OCI-LY1 (cell line): ENCODE data around the gene IGFBPL1.
"Not testable (repeated sequence)": the region's sequence is repeated elsewhere in the genome, so short reads cannot be mapped to it uniquely, and the experiment has no call there.

Experiments used
- H2AFZ ChIP-seq: fragments of 200-600 bp; sonication (generic), shearing (Covaris generic); 2 replicates; pipeline ENCODE4 v1.6.0; 2014; ENCODE audit warnings: antibody characterized with exemption, mild to moderate bottlenecking, low read length
- H3F3A ChIP-seq: fragments of 200-600 bp; sonication (generic), shearing (Covaris generic); 2 replicates; pipeline ENCODE4 v1.6.0; 2014; ENCODE audit warnings: mild to moderate bottlenecking, antibody characterized with exemption, low read length, moderate library complexity; ENCODE audit not compliant: insufficient read depth
- H3K27ac ChIP-seq: fragments of 200-600 bp; sonication (generic); 2 replicates; pipeline ENCODE4 v1.5.1; 2014; ENCODE audit warnings: low read length, mixed run types, mild to moderate bottlenecking, low read depth; ENCODE audit not compliant: poor library complexity, severe bottlenecking
- H3K27me3 ChIP-seq: fragments of 200-600 bp; sonication (generic); 2 replicates; pipeline ENCODE4 v1.6.0; 2014; ENCODE audit warnings: antibody characterized with exemption, mild to moderate bottlenecking, low read length, moderate library complexity; ENCODE audit not compliant: insufficient read depth
- H3K36me3 ChIP-seq: fragments of 200-600 bp; sonication (generic); 2 replicates; pipeline ENCODE4 v1.6.1; 2014; ENCODE audit warnings: mild to moderate bottlenecking, antibody characterized with exemption, low read length, moderate library complexity, mixed read lengths; ENCODE audit not compliant: insufficient read depth
- H3K4me1 ChIP-seq: fragments of 200-600 bp; sonication (generic); 2 replicates; pipeline ENCODE4 v1.5.1; 2014; ENCODE audit warnings: mild to moderate bottlenecking, low read length, moderate library complexity; ENCODE audit not compliant: insufficient read depth, severe bottlenecking
- H3K4me2 ChIP-seq: fragments of 200-600 bp; sonication (generic), shearing (Covaris generic); 2 replicates; pipeline ENCODE4 v1.6.1; 2014; ENCODE audit warnings: low read length
- H3K4me3 ChIP-seq: fragments of 200-600 bp; sonication (generic); 2 replicates; pipeline ENCODE4 v1.5.1; 2014; ENCODE audit warnings: low read length, low read depth, mild to moderate bottlenecking, mixed read lengths; ENCODE audit not compliant: poor library complexity, severe bottlenecking
- H3K79me2 ChIP-seq: fragments of 200-600 bp; shearing (Covaris generic); 2 replicates; pipeline ENCODE4 v1.6.1; 2016; ENCODE audit warnings: mixed run types, low read length, mixed read lengths; ENCODE audit not compliant: insufficient read depth
- H3K9ac ChIP-seq: fragments of 200-600 bp; sonication (generic), shearing (Covaris generic); 2 replicates; pipeline ENCODE4 v1.6.1; 2014; ENCODE audit warnings: mild to moderate bottlenecking, low read length, mixed read lengths
- H3K9me2 ChIP-seq: fragments of 200-600 bp; sonication (generic), shearing (Covaris generic); 2 replicates; pipeline ENCODE4 v1.6.1; 2014; ENCODE audit warnings: low read depth, mild to moderate bottlenecking, low read length, mixed read lengths
- H3K9me3 ChIP-seq: fragments of 200-600 bp; shearing (Covaris generic); 2 replicates; pipeline ENCODE4 v1.6.1; 2014; ENCODE audit warnings: low read length, mixed read lengths
- H4K20me1 ChIP-seq: fragments of 200-600 bp; sonication (generic), shearing (Covaris generic); 2 replicates; pipeline ENCODE4 v1.6.0; 2016; ENCODE audit warnings: mild to moderate bottlenecking, low read length; ENCODE audit not compliant: insufficient read depth
- EZH2 ChIP-seq: fragments of 200-600 bp; sonication (generic), shearing (Covaris generic); IDR thresholded peaks from 2 replicates; pipeline ENCODE4 v1.8.0; 2017; ENCODE audit warnings: borderline replicate concordance, mixed run types, mild to moderate bottlenecking, antibody characterized with exemption, low read length, moderate library complexity, mixed read lengths
- TF ChIP-seq, protein P1 (sequence below): fragments of 200-600 bp; sonication (generic), shearing (Covaris generic); IDR thresholded peaks from 2 replicates; pipeline ENCODE4 v1.5.1; 2017; ENCODE audit warnings: mild to moderate bottlenecking, antibody characterized with exemption, low read length, moderate library complexity, mixed read lengths

The IGFBPL1 gene, protein sequence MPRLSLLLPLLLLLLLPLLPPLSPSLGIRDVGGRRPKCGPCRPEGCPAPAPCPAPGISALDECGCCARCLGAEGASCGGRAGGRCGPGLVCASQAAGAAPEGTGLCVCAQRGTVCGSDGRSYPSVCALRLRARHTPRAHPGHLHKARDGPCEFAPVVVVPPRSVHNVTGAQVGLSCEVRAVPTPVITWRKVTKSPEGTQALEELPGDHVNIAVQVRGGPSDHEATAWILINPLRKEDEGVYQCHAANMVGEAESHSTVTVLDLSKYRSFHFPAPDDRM

DNA sequence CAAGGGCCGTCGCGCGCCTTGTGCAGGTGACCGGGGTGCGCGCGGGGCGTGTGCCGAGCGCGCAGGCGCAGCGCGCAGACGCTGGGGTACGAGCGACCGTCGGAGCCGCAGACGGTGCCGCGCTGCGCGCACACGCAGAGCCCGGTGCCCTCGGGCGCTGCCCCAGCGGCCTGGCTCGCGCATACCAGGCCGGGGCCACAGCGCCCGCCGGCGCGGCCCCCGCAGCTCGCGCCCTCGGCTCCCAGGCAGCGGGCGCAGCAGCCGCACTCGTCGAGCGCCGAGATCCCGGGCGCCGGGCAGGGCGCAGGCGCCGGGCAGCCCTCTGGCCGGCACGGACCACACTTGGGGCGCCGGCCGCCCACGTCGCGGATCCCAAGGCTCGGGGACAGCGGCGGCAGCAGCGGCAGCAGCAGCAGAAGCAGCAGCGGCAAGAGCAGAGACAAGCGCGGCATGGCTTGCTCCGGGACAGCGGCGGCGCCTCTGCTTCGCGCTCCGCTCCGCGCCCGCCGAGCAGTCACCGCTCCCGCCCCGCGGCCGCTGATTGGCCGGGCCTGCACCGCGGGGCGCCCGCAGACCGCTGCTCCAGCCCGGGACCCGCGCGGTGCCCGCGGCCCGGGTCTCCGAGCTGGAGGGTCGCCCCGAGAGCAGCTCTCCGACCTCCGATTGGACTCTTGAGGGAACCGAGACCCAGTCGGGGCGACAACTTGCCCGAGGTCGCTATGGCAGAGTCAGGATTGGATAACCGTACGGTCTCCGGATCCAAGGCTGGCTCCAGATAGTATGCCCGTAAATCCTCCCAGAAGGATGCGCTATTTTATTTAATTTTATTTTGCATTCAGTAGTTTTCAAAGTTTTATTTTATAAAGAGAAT is at the start of gene IGFBPL1:
Gene IGFBPL1 (minus strand): TSS at position 482 of the 871 bp plus-strand sequence. CDS start 30 bp downstream, at position 452.
- Histone ChIP-seq H3K36me3 (no peaks in the 10 kb centered on the region), H3F3A (no peaks in the 10 kb centered on the region), H3K4me1 (no peaks in the 10 kb centered on the region), H3K9me2 (no peaks in the 10 kb centered on the region), H3K9me3 (no peaks in the 10 kb centered on the region), H3K79me2 (no peaks in the 10 kb centered on the region), H2AFZ (no peak within 1 kb of the TSS), H3K4me2 (no peak within 1 kb of the TSS), H3K4me3 (no peak within 1 kb of the TSS), H4K20me1 (no peaks in the 10 kb centered on the region), H3K9ac (no peak within 1 kb of the TSS), H3K27ac (no peak within 1 kb of the TSS), H3K27me3 (no peaks in the 10 kb centered on the region; the same call in 1 of the 2 replicates)
- TF ChIP-seq, protein P1, sequence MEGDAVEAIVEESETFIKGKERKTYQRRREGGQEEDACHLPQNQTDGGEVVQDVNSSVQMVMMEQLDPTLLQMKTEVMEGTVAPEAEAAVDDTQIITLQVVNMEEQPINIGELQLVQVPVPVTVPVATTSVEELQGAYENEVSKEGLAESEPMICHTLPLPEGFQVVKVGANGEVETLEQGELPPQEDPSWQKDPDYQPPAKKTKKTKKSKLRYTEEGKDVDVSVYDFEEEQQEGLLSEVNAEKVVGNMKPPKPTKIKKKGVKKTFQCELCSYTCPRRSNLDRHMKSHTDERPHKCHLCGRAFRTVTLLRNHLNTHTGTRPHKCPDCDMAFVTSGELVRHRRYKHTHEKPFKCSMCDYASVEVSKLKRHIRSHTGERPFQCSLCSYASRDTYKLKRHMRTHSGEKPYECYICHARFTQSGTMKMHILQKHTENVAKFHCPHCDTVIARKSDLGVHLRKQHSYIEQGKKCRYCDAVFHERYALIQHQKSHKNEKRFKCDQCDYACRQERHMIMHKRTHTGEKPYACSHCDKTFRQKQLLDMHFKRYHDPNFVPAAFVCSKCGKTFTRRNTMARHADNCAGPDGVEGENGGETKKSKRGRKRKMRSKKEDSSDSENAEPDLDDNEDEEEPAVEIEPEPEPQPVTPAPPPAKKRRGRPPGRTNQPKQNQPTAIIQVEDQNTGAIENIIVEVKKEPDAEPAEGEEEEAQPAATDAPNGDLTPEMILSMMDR, result no peak
- no peak for TF ChIP-seq EZH2

DNA sequence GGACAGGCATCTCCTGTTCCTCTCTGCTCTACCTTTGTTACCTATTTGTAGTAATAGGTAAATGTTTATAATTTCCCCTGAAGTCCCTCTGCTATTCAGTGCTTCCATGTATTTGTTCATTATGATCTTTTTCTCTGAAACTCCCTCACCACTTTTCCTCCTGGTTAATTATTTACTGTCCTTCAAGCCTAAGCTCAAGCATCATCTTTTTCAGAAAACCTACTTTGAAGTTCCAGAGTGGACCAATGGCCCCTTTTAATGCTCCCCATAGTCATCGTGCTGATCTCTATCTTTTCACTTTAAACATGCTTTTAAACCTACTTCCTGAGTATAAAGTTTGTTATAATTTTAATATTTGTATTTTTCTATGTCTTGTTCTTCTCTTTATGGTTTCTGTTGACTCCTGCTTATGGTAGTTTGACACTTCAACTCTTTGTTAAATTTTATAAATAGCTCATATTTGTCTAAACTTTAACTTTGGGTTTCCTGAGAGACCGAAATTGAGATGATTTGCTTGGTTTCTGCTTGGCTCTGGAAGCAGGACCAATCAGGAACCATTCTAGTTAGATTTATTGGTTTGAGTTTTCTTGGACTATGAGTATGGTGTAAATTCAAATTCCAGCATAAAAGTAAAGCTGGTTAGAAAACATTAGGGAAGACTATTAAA is 48.5 kb upstream of the IGFBPL1 start:
- not testable (repeated sequence) for H3K9me2 ChIP-seq, H3K79me2 ChIP-seq, H4K20me1 ChIP-seq, H3K4me3 ChIP-seq, H3F3A ChIP-seq, H3K27me3 ChIP-seq, H3K4me1 ChIP-seq, H3K27ac ChIP-seq, H3K36me3 ChIP-seq, H3K9ac ChIP-seq, H3K4me2 ChIP-seq, H3K9me3 ChIP-seq, H2AFZ ChIP-seq

DNA sequence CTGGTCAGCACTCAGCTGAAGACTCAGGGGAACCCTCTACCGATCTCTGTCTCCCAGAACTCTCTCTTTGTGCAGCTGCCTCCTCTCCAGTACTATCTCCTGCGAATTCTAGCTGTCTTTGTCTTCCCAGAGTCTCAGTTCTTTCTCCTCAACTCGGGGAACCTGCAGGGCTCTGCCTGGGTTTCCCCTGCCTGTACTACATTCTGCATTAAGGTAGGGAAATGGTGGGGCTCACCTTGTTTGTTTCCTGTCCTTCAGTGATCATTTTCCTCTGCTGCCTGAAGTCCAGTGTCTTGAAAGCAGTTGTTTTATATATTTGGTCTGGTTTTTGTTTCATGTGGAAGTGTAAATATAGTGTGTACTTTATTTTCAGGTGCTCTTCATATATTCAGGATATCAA is 43.1 kb upstream of the IGFBPL1 start:
- no peaks in the 10 kb centered on the region for H3K4me1 ChIP-seq
- H3K4me2 ChIP-seq, result no peak overlapping the region
- H4K20me1 ChIP-seq, result no peaks in the 10 kb centered on the region
- H3K9ac ChIP-seq, result no peak overlapping the region
- no peaks in the 10 kb centered on the region for H3K79me2 ChIP-seq
- no peaks in the 10 kb centered on the region for H3K36me3 ChIP-seq
- no peak overlapping the region for H3K4me3 ChIP-seq
- TF ChIP-seq EZH2, result no peak
- TF ChIP-seq, protein P1, result no peak
- H3F3A ChIP-seq, result no peaks in the 10 kb centered on the region
- H3K27me3 ChIP-seq, result no peaks in the 10 kb centered on the region; the same call in 1 of the 2 replicates
- H3K9me2 ChIP-seq, result no peaks in the 10 kb centered on the region
- no peak overlapping the region for H3K27ac ChIP-seq
- H3K9me3 ChIP-seq, result no peaks in the 10 kb centered on the region
- H2AFZ ChIP-seq, result no peak overlapping the region
